NCI-H774 (cell line): ENCODE data around the gene MAPK7.

Experiments used
- DNase-seq: peaks from one replicate; lab custom pipeline; 2025; lab: John Stamatoyannopoulos, UW

The MAPK7 gene

DNA sequence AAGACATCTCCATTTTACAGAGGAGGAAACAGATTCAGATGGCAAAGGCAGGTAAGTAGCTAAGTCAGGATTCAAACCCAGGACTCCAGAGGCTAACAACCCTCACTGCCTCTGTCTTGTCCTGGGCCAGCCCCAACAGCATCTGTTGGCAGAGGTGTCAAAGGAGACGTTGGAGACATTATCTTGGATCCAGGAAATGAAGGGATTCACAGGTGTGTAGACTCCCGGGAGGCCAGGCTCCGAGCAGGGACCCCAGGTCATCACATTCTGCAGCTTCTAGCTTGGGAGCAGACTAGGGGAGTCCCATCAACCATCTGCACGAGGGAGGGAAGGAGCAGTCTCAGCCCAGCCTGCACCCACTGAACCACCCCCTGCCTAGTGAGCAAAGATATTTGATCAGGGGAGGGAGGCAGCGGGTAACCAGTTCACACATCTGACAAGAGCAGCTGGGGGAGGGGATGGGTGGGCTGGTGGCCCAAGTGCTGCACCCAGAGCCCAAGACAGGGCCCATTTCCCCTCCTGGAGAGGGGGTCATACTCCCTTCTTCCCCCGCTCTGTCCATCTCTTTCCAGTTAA, 14.8 kb upstream of the MAPK7 start:
- DNase-seq, result no peak

GRCh38 chr17:19364699-19365498, 13.4 kb upstream of the MAPK7 start:
- no peak for DNase-seq

- no peak for DNase-seq
These were observed 12.8 kb upstream of the MAPK7 start for GRCh38 chr17:19365499-19365817.

- DNase-seq, result no peak
These were observed 12.3 kb upstream of the MAPK7 start for GRCh38 chr17:19365833-19366636.

- DNase-seq, result no peak
These were observed 11.7 kb upstream of the MAPK7 start for GRCh38 chr17:19366637-19366972.

GRCh38 chr17:19368229-19368628, 10.1 kb upstream of the MAPK7 start:
- no peak for DNase-seq

- no peak for DNase-seq
These were observed 9.1 kb upstream of the MAPK7 start for GRCh38 chr17:19369107-19369778.

GRCh38 chr17:19369846-19370492, 8.3 kb upstream of the MAPK7 start:
- no peak for DNase-seq

DNA sequence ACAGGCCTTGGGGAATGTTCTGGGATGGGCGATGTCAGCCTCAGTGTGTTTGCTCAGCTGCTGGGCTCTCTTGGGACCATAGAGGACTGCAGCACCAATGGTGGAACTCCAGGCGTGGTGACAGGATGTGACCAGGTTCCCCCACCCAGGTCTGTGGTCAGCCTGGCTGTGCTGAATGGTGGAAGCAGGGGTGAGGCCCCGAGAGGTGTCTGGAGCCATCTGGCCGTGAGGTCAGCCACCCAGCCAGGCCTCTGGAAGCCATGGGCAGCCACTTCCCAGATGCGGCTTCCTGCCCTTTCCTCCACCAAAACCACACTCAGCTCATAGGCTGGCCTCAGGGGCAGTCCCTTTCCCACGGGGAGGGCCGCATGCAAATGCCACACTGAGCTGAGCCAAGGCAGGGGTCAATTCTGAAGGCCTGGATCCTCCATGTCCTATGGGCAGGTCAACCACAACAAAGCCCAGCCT, 7.8 kb upstream of the MAPK7 start:
- no peak for DNase-seq

DNA sequence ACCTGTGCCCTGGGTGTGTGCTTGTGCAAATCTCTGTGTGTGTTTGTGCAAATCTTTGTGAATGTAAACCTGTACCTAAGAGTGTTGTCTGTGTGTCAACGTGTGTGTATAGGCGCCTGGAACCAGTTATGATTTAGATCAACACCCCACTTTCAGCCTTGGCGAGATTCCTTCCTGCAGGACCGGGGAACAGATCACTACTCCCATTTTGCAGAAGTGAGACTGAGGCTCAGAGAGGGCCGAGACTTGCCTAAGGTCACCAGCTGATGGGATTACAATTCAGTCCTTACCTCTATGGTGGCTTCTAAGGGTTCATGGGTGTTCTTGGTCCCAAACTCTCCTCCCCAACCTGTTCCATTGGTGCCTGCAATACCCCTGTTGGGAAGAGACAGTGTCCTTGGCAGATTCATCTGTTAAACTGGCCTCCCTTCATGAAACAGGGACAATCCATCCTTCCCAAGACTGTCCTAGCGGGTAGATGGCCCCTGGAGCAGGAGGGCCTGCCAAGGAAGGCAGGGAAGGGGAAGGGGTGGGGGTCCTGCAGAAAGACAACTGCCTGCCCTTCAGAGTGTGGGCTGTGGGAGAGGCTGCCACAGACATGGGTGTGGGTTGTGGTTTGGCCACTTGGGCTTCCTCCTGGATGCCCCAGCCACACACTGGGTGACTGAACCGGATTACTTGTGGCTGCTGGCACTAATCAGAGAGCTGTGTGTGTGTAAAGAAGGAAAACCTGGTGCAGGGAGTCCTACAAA, 6.9 kb upstream of the MAPK7 start:
- no peak for DNase-seq

DNA sequence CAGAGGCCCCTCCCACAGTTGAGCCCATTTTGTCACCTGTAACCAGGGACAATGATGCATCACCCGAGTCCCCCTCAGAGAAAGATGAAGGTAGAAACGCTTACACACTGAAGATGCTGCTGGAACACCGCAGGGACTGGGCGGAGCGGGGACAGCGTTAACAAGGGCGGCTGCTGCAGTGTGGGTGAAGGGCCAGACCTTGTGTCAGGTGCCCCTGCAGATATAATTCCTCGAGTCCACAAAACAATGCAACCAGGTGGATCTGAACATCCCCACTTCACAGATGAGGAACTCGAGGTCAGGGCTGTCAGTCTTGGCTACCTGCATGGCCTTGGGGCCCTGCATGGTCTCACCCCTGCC, 6.3 kb upstream of the MAPK7 start:
- DNase-seq, result no peak

DNA sequence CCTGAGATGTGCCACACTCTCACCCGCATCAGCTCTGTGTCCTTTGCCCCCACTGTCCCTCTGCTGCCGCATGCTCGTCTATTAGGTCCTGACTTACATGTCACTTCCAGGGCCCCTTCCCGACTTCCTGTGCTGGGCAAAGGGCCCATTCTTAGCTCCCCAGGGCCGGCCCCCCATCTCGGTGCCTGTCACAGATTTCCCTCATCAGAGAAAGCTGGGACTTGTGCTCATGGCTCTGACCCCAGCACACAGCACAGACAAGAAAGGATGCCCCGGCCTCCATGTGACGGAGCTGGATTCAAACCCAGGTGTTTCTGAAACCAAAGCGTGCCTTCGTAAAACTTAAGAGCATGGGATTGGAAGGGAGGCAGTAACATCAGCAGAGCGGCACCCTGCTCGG, 5.9 kb upstream of the MAPK7 start:
- no peak for DNase-seq

GRCh38 chr17:19372866-19373504, 5.3 kb upstream of the MAPK7 start:
- DNase-seq, result no peak

- no peak for DNase-seq
These were observed 4.2 kb upstream of the MAPK7 start for GRCh38 chr17:19374136-19374535.

DNA sequence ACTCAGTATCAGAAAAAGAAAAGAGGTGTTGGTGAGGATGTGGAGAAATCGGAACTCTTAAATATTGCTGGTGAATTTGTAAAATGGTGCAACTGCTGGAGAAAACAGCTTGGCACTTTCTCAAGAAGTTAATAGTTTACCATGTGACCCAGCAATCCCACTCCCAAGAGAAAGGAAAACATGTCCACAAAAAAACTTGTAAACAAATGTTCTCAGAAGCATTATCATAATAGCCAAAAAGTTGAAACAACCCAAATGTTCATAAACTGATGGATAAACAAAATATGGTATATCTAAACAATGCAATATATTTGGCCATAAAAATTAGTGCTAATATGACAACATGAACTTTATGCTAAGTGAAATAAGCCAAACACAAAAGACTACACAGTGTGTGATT, 2.6 kb upstream of the MAPK7 start:
- no peak for DNase-seq

GRCh38 chr17:19376811-19377210, 1.5 kb upstream of the MAPK7 start:
- peak; percentile 4 for DNase-seq

DNA sequence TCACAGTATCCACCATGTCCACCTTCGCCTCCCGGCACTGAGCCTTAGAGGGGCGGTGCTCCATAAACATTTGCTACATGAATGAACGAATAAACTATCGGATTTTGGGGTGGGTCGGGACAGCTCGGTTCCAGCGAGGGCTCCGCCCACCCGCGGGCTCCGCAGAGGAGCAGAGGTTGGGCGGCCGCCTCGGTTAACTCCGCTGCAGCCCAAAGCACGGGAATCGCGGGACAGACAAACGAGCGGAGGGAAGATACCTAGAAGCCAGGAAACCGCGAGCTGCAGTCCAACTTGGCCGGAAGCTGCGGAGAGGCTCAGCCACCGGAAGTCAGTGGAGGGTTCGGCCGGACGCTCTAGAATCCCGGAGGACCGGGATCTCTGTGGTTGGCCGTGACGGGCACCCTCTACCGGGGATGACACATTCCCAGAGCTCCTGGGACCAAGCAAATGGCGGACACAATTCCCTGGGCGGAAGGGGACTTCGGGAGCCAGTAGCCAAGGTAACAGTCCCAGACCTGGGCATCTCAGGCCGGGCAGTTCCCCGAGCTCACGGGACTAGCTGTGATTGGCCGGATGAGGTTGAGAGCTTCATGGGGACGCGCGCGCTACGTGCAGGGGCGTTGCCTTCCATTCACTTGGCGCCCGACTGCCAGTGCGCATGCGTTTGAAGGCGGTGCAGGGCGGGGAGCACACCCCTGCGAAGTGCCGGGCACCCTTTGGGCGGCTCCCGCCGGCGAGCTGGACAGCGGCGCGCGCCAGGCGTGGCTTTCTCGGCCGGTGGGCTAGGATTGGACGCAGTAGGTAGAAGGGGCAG, 489 bp upstream of the MAPK7 start:
- DNase-seq, result peak; percentile 92

- DNase-seq, result no peak
These were observed 1.2 kb downstream of the MAPK7 start for GRCh38 chr17:19379361-19380065.

GRCh38 chr17:19380481-19381301, 2.4 kb downstream of the MAPK7 start:
- DNase-seq, result no peak
